Measurements from ENCODE around the gene FGG.
A peak's percentile ranks its signal among the peaks of the same experiment; 100 is the strongest.

FGG gene

GRCh38 chr4:154577324-154577723 is 35.1 kb downstream of the FGG start:
- no peak overlapping the region for H3K4me3 ChIP-seq (ENCODE audit: low read depth, low read length)
- TF ChIP-seq CTCF (IDR thresholded peaks at IDR 0.05; ENCODE audit: control insufficient read depth, extremely low read depth, insufficient read depth): no peak
- DNase-seq (ENCODE audit: low read depth): no peak

- TF ChIP-seq CTCF (IDR thresholded peaks at IDR 0.05; ENCODE audit: control insufficient read depth, extremely low read depth, insufficient read depth): no peak
- no peak for DNase-seq (ENCODE audit: low read depth)
- no peak overlapping the region for H3K4me3 ChIP-seq (ENCODE audit: low read depth, low read length)
These were observed 38.1 kb downstream of the FGG start for GRCh38 chr4:154574311-154574710.

- DNase-seq (ENCODE audit: low read depth): no peak
- no peak overlapping the region for H3K4me3 ChIP-seq (ENCODE audit: low read depth, low read length)
- no peak for TF ChIP-seq CTCF (IDR thresholded peaks at IDR 0.05; ENCODE audit: control insufficient read depth, extremely low read depth, insufficient read depth)
These were observed 39.1 kb downstream of the FGG start for GRCh38 chr4:154573190-154573870.

GRCh38 chr4:154569584-154569983 is 42.9 kb downstream of the FGG start:
- peak; percentile 34 for DNase-seq (ENCODE audit: low read depth)
- no peak overlapping the region for H3K4me3 ChIP-seq (ENCODE audit: low read depth, low read length)
- TF ChIP-seq CTCF (IDR thresholded peaks at IDR 0.05; ENCODE audit: control insufficient read depth, extremely low read depth, insufficient read depth): no peak

GRCh38 chr4:154569028-154569427 is 43.4 kb downstream of the FGG start:
- TF ChIP-seq CTCF (IDR thresholded peaks at IDR 0.05; ENCODE audit: control insufficient read depth, extremely low read depth, insufficient read depth): no peak
- H3K4me3 ChIP-seq (ENCODE audit: low read depth, low read length): no peak overlapping the region
- DNase-seq (ENCODE audit: low read depth): peak; percentile 64

GRCh38 chr4:154566639-154567204 is 45.7 kb downstream of the FGG start:
- no peak overlapping the region for H3K4me3 ChIP-seq (ENCODE audit: low read depth, low read length)
- TF ChIP-seq CTCF (IDR thresholded peaks at IDR 0.05; ENCODE audit: control insufficient read depth, extremely low read depth, insufficient read depth): no peak
- no peak for DNase-seq (ENCODE audit: low read depth)

- no peak for TF ChIP-seq CTCF (IDR thresholded peaks at IDR 0.05; ENCODE audit: control insufficient read depth, extremely low read depth, insufficient read depth)
- H3K4me3 ChIP-seq (ENCODE audit: low read depth, low read length): no peak overlapping the region
- no peak for DNase-seq (ENCODE audit: low read depth)
These were observed 46.8 kb downstream of the FGG start for GRCh38 chr4:154565704-154566103.
